ENCODE measurements around the gene CTDP1. TPM values are rescaled to one million over a fixed set of nuclear protein-coding genes. Genes with fewer than 3 reads are reported as not detected.
"Not testable (repeated sequence)": the region's sequence is repeated elsewhere in the genome, so short reads cannot be mapped to it uniquely, and the experiment has no call there.

CTDP1 gene
- total RNA-seq, 1 donor from 2014 or later = 10.2 TPM

DNA sequence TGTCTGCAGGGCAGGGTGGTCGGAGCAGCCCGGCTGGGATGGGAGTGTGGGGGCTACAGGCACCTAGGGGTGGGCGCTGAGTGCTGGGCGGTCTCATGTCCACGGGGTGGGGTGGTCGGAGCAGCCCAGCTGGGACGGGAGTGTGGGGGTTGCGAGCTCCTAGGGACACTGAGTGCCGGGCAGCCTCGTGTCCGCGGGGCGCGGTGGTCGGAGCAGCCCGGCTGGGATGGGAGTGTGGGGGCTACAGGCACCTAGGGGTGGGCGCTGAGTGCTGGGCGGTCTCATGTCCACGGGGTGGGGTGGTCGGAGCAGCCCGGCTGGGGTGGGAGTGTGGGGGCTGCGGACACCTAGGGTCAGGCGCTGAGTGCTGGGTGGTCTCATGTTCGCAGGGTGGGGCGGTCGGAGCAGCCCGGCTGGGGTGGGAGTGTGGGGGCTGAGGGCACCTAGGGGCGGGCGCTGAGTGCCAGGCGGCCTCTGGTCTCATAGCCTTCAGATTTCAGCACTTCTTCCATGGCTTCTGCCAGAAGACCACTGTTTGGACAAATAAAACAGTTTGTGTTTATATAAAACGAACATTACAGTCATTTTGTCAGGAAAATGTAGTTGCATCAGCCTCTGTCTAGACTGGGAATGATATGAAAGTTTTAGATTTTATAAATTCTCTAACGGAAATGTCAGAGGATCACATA, 14.7 kb downstream of the CTDP1 start:
- intact Hi-C loops (cut with micrococcal nuclease); DNase-seq: not testable (repeated sequence)
- peak; percentile 12 for ATAC-seq

DNA sequence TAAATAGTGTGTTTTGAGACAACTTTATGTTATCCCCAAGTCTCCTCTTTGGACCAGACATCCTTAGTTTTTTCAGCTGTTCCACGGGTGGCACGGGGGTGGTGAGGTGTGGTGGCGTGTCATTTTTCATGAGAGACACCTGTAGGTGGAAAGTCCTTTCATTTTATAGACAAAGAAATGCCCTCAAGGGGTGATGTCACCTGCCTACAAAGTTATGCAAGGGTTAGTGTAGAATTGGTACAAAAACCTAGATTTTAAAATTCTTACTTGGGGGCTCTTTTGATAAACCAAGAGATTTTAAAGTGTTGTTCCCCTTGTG, 15.3 kb downstream of the CTDP1 start:
- DNase-seq = no peak
- intact Hi-C loops (cut with micrococcal nuclease) = no loop called here
- no peak for ATAC-seq

DNA sequence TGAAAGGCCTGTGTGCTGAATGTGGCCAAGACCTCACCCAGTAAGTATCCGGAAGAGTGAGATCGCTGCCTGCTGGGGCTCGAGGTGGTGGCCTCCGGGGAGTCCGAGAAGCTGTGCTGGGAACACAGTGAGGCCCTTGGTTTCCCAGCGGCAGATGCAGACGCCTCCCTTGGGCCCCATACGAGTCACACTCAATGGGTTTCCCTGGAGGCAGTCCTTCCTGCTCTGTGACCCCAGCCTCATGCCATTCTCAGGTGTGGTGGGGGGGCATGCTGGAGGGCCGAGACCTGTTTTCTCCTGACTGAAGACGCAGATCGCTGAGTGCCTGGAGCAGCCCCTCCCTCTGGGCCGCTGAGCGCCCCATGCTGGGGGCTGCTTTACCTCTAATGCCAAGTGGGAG, 15.7 kb downstream of the CTDP1 start:
- ATAC-seq = no peak
- DNase-seq = no peak
- intact Hi-C loops (cut with micrococcal nuclease) = no loop called here

DNA sequence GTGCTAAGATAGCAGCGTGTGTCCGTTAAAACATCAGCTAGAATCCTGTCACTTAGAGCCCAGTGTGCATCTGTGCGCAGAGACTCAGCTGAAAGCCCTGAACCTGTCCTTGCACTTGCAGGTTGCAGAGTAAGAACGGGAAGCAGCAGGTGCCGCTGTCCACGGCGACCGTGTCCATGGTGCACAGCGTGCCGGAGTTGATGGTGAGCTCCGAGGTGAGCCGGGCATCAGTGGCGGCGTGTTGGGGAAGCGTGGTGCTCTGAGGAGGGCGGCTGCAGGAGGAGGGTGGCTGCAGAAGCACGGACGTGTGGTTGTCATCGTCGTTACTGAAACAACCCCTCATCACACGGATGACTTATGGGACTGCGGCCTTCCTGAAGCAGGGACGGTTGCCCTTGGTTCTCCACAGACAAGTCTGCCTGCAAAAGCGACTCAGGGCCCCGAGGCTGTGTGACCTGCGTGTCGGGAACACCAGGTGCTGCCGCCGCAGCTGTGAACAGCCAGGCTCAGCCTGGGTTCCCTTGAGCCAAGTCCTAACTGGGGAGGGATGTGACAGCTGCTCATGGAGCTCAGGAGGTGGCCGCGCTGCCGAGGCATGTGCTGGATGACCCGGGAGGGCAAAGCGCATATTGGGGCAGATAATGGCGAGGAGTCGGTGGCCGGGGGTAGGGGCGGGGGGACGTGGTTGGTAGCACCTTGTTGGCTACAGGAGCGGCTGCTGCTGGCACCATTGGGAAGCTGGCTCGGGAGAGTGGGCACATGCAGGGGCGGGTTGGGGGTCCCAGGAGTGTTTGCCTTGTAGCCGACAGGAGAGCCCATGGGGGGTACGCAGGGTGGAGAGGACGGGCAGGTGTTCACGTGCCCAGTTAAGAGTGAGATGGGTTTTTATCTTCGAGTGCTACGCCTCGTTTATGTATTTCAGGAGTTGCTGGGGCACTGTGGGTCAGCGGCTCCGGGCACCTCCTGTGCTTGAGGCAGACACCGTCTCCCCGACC, 16.6 kb downstream of the CTDP1 start:
- DNase-seq (no peak), ATAC-seq (no peak)
- intact Hi-C loops (cut with micrococcal nuclease) = no loop called here

DNA sequence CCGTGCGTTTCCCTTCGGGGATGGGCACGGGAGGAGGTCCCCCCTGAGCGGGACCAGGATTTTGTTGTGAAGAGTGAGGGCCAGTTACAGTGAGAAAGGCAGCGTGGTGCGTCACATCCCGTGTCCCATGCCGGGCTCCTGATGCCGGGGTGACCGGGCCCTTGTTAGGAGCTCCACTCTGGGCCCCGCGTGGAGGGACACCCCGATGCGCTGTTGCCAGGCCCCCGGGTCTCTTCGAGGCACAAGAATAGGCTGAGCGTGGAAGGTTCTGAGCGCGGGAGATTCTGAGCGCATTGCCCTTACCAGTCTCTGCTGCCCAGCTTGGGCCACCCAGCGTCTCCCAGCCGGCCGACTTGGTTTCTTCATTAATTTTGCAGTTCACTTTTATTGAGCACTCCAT, 17.6 kb downstream of the CTDP1 start:
- intact Hi-C loops (cut with micrococcal nuclease) = no loop called here
- ATAC-seq (no peak), DNase-seq (no peak)

DNA sequence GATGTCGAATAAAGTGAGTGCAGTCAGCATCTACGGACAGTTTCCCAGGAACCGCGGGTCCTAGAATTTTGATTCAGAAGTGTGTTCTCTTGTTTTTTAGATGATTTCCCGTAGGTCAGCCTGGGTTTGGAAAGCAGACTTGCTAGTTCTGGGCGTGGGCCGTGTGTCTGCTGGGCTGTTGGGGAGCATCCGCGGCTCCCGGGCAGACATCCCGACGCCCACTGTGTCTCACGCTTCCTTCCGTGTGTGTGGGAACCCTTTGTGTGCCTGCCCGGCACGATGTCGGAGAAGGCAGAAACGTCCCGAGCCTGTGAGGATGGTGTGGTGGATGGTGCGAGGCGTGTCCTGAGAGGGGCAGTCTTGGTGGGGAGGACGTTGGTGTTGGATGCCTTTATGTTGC, 18.4 kb downstream of the CTDP1 start:
- intact Hi-C loops (cut with micrococcal nuclease) = no loop called here
- no peak for DNase-seq
- no peak for ATAC-seq

DNA sequence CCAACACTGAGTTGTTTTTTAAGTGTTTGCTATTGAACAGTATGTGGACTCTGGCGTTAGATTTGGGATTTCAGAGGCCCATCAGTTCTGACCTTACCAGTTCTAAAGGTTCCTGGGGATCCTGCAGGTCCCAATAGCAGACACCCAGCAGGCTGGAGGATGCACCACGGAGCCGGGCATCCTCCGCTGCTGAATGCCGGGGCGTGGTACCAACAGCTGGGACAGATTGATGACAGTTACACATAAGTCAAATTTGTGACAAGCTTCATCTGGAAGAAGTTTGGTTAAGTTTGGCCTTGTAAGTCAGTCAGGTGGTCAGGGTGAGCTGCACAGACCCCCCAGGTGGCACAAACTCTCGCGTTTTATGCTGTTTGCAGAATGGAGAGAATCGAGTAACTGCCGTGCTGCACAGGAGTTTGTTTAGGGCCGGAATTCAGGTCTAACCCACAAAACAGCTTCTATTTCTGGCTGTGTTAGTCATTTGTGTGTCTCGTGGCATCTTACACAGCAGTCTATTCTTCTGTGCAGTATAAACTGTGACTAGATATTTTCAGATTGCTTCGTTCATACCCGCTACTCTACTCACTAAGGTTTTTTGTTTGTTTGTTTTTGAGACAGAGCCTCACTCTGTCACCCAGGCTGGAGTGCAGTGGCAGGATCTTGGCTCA, 19.2 kb downstream of the CTDP1 start:
- intact Hi-C loops (cut with micrococcal nuclease) = no loop called here
- ATAC-seq (peak; percentile 74), DNase-seq (no peak)

DNA sequence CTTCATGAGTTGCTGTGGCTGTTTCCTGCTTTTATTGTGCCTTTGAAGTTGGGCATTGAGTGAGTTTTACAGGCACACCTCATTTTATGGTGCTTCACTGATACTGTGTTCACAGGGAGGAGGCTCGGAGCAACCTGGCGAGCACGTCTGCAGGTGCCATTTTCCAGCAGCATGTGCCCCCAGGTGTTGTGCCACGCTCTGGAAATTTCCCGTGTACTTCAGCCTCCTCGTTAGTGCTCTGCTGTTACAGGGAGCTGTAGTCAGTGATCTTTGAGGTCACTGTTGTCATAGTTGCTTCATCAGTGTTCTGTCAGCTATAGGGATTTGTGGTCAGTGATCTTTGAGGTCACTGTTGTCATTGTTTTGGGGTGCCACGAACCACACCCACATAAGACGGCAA, 20.1 kb downstream of the CTDP1 start:
- DNase-seq = no peak

DNA sequence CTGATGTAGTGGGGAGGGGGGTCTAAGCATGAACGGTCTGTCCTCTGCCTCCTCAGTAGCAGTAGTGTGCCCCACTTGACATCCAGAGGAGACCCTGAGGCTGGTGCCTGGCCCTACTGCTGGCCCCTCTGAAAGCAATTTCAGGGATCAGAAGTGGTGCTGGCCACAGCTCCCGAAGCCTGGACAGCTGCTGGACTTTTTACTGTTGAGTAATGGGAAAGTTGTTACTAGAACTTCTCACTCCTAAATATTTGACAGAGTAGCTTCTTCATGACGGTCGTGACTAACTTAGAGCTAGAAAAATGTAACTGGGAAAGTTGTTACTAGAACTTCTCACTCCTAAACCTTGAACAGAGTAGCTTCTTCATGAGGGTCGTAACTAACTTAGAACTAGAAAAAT, 23.3 kb downstream of the CTDP1 start:
- no peak for DNase-seq
- intact Hi-C loops (cut with micrococcal nuclease) = no loop called here
- ATAC-seq = no peak

More for the DNA sequence above, 20.1 kb downstream of the CTDP1 start:
- intact Hi-C loops (cut with micrococcal nuclease) = no loop called here
- no peak for ATAC-seq

DNA sequence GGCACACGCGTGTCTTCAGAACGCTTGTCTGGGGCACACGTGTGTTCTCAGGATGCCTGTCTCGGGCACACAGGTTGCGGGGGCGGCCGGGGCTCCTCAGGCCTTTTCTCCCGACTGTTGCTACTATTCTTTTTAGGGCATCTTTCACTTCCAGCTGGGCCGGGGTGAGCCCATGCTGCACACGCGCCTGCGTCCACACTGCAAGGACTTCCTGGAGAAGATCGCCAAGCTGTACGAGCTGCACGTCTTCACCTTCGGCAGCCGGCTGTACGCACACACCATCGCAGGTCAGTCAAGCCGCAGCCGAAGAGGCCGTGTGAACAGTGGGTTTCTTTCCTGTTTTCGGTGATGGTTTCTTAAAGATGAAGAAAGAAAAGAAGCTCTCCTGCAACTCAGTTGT, 25.0 kb downstream of the CTDP1 start:
- no peak for ATAC-seq
- intact Hi-C loops (cut with micrococcal nuclease) = no loop called here
- DNase-seq = no peak

DNA sequence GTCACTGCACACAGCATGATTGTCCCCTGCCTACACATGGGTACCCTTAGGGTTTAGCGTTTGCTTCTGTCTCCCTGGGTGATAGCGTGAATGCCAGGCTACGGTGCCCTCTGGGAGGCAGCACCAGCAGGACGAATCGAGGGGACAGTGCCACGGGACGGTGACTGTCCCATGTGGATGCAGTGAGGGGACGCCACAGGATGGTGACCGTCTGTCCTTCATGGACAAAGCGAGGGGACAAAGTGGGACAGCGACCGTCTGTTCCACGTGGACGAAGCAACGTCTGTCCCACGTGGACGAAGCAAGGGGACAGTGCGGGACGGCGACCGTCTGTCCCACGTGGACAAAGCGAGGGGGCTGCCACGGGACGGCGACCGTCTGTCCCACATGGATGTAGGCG, 25.7 kb downstream of the CTDP1 start:
- DNase-seq = no peak
- intact Hi-C loops (cut with micrococcal nuclease) = no loop called here
- no peak for ATAC-seq

DNA sequence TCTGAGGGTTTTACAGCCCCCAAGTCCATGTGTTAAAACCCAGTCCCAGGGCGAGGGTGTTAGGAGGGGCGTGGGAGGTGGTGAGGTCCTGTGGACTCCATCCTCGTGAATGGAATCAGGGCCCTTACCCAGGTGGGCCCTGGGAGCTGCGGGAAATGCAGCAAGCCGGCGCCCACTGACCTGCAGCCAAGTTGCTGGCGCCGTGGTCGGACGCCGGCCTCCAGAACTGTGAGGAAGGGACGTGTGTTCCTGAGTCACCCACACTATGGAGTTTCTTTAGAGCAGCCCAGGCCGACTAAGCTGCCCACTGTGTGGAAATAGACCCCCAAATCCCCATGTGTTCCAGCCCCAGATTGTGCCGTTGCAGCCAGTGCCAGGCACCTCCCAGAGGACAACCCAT, 26.4 kb downstream of the CTDP1 start:
- no peak for DNase-seq
- intact Hi-C loops (cut with micrococcal nuclease) = no loop called here
- no peak for ATAC-seq

DNA sequence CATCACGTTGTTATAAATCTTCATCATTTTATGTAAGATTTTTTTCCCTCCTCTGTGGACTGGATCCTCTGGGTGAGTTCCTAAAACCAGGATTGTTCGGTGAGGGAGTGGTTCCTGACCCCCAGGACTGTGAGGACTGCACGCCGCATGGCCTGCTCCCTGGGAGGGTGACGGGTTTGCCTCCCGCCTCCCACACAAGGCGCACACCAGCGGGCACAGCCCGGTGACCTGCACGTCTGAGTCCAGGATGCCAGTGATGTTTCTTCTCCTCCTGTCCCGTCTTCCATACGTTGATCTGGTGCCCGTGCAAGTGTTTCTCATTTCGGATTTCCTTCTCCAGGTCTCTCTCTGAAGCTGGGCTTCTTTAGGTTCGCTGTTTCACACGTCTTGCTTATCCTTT, 27.1 kb downstream of the CTDP1 start:
- intact Hi-C loops (cut with micrococcal nuclease) = no loop called here
- ATAC-seq = no peak

DNA sequence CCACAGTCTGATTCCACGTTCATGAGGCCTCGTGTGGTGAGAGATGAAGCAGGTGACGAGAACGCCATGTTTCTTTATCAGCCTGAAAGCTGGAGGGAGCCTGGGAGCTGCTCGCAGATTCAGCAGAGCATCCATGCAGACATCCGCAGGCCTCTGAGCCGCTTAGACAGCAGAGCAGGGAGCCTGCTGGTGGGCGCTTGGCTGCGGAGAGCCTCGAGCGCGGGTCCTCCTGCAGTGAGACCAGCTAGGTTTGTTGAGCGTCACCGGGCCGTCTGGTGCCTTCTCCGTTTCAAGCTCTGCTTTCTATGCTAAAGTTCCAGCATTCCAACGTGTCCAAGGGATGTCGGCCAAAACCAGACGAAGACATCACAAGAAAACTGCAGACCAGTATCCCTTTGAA, 27.6 kb downstream of the CTDP1 start:
- DNase-seq (no peak), ATAC-seq (no peak)
- intact Hi-C loops (cut with micrococcal nuclease) = no loop called here

More for the DNA sequence above, 27.1 kb downstream of the CTDP1 start:
- no peak for DNase-seq

DNA sequence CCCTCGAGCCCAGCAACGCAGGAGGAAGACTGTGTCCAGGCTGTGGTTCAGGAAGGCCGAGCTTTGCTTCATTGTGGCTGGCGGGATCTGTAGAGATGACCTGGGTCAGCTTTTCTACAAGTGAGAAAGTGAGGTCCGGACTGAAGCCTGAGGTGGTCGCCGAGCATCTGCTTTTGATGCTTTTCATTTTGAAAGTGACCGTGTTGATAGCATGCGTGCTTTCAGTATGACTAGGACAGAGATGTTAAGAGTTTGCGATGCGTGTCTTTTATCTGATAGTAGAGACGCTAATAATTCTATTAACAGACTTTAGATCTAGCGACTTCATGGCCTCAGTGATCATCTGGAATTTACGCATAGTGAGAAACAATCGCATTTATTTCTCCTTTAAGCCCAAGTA, 28.1 kb downstream of the CTDP1 start:
- DNase-seq (no peak), ATAC-seq (no peak)
- intact Hi-C loops (cut with micrococcal nuclease) = no loop called here

DNA sequence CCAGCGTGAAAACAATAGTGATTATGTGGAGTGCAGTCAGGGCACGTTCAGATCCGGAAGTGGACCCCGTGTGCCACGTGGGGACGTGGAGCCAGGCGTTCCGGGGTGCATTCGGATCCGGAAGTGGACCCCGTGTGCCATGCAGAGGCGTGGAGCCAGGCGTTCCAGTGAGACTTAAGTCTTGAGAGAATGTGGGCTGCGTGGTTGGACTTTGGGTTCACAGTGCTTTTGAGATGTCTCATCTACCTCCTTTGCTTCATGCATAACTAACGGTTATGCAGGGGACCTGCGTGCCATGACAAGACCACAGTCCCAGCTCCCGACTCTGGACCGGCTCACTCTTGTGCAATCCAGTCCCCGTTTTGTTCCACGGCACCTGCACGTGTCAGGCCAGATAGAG, 28.8 kb downstream of the CTDP1 start:
- DNase-seq (no peak), ATAC-seq (no peak)
- intact Hi-C loops (cut with micrococcal nuclease) = no loop called here

DNA sequence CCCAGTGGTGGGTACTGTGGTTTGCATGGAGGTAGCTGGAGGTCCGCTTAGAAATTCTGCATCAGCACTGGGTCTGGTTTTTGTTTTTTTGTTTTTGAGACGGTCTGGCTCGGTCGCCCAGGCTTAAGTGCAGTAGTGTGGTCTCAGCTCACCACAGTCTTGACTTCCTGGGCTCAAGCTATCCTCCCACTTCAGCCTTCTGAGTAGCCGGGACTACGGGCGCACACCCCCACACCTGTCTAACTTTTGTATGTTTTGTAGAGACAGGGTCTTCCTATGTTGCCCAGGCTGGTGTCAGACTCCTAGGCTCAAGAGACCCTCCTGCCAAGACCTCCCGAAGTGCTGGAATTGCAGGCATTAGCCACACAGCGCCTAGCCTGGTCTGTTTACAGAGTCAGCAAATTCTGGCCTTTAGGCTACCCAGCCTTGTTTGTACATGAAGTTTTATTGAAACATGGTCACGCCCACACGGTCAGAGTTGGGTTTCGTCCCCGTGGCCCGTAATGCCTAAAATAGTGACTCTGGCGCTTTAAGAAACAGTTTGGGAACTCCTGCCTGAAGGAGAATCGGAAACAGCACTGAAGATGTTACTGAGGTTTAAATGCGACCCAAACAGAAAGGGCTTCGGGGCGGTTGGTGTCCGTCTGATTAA, 32.7 kb downstream of the CTDP1 start:
- DNase-seq = no peak
- ATAC-seq = no peak

DNA sequence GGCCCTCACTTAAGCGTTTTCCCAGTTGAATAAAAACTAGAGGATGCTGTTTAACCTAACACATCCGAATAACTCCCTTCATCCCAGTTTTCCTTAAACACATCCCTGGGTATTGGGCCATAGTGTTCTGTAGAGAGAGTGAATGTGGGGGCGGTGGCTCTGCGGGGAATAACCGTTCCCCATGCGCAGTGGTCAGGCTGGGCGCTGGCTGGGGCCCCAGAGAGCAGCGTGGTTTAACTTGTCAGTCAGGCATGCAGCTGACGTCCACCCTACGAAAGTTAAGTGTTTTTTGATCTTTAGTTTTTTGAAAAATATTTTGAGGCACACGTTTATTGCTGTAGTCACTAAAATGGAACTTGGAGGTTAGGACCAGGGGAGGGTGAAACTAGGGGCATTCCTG, 33.7 kb downstream of the CTDP1 start:
- DNase-seq (no peak), ATAC-seq (no peak)
- intact Hi-C loops (cut with micrococcal nuclease) = no loop called here

More for the DNA sequence above, 32.7 kb downstream of the CTDP1 start:
- intact Hi-C loops (cut with micrococcal nuclease) = no loop called here

DNA sequence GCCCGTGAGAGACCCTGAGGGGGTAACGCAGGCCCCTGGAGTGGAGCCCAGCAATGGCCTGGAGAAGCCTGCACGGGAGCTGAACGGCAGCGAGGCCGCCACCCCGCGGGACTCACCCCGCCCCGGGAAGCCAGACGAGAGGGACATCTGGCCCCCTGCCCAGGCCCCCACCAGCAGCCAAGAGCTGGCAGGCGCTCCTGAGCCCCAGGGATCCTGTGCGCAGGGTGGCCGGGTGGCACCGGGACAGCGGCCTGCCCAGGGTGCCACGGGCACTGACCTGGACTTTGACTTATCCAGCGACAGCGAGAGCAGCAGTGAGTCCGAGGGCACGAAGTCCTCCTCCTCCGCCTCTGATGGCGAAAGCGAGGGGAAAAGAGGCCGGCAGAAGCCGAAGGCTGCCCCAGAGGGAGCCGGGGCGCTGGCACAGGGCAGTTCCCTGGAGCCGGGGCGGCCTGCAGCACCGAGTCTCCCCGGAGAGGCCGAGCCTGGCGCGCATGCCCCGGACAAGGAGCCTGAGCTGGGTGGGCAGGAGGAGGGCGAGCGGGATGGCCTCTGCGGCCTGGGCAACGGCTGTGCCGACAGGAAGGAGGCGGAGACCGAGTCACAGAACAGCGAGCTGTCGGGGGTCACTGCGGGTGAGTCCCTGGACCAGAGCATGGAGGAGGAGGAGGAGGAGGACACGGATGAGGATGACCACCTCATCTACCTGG, 35.1 kb downstream of the CTDP1 start:
- ATAC-seq (no peak), DNase-seq (no peak)
- intact Hi-C loops (cut with micrococcal nuclease) = no loop called here
